EH (cell line): Measurements from ENCODE around the gene AUTS2.
"Not testable (repeated sequence)": the region's sequence is repeated elsewhere in the genome, so short reads cannot be mapped to it uniquely, and the experiment has no call there.

ENCODE experiments used
- DNase-seq: peaks from one replicate; pipeline ENCODE4 v3.0.0-alpha.2; 2015; ENCODE audit warnings: low read depth

Gene AUTS2

DNA sequence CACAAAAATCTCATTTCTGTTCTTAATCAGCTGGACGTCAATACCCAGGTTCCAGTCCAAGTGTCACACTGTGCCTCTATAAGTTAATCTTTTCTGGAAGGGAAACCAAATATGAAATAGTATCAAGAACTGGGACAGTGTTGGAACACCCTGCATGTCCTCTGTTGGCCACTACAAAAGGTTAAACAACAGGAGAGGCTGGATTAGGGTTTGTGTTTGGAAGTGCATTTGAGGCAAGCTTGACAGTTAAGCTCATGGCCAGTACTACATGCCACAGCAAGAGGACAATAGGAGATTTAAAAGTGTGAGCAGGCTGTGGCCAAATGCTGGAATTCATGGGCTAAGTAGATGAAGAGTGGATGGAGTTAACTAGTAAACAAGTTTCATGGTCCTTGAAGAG lies 751.5 kb downstream of the AUTS2 start:
- no peak for DNase-seq

DNA sequence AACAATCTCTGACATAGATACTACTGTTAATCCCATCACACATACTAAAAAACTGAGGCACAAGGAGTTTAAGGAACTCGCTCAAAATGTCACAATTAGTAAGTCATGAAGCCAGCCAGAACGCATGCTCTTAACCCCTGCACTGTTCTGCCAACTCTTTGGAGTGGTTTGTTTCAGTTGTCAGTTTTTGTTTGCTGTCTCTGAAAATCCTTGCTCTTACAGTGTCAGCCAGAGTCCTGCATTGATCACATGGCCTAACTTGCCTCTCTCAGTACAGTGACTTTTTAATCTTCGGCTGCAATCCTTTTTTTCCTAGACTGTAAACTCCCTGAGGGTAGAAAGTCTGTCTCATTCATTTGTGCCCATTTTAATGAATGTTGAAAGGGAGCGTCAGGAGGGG lies 753.8 kb downstream of the AUTS2 start:
- DNase-seq: no peak

DNA sequence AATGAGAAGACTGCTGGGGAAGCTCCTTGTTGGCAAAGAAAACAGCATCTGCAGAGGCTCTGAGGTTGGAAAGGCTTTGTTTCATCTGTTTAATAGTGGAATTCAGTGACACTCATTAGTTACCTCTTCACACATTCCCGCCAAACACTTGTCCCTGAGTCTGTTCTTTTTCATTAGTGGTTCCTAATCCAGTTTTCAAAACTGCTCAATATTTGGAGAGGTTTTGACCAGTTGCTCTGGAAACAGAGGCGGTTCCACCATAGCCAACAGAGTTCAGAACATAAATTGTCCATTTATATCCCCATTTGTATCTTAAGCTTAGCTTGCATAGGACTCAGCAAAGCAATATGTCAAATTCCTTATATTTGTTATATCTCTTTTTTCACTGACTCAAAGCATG lies 754.6 kb downstream of the AUTS2 start:
- DNase-seq: no peak

DNA sequence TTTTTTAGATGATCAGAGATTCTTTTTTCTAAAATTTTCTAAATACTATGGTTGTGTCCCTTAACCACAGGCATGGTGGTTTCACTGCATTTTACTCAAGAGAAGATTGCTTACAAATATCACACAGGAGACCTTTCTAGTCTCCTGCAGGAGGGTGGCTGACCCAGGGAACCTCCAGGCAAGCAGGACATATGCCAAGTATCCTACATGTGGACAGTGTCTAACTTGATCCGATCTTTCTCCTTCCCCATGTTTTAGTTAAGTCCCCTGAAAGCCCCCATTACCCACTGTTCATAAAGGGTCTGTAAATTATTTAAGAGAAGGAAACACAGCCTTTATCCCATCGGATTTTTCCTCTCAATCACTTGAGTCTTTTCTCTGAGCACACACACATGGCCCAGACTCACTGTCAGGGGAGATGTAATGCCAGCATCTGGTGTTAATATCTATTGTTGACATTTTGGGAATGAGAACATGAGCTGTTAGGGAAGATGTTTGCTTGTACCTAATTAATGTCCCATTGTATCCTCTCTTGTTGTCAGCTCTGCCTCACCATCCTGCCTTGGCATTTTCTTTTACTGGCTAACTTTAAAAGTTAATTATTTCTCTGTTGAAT lies 755.2 kb downstream of the AUTS2 start:
- DNase-seq: no peak

DNA sequence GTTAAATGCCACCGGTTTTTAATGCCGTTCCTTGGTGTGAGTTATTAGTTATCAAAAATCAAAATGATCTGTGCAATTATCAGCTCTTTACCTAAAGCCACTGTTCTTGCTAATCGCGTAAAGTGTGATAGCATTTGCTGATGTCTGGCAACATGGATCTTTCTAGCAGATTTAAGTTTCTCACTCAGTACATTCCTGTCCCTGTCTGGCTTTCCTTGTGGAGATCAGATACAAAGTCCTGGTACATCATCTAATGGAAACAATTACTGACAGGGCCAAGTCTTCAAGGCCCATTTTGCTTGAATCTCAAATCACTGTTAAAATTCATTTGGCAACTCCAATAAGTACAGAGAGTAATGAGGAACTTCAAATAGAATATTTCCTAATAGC lies 755.7 kb downstream of the AUTS2 start:
- DNase-seq: no peak

DNA sequence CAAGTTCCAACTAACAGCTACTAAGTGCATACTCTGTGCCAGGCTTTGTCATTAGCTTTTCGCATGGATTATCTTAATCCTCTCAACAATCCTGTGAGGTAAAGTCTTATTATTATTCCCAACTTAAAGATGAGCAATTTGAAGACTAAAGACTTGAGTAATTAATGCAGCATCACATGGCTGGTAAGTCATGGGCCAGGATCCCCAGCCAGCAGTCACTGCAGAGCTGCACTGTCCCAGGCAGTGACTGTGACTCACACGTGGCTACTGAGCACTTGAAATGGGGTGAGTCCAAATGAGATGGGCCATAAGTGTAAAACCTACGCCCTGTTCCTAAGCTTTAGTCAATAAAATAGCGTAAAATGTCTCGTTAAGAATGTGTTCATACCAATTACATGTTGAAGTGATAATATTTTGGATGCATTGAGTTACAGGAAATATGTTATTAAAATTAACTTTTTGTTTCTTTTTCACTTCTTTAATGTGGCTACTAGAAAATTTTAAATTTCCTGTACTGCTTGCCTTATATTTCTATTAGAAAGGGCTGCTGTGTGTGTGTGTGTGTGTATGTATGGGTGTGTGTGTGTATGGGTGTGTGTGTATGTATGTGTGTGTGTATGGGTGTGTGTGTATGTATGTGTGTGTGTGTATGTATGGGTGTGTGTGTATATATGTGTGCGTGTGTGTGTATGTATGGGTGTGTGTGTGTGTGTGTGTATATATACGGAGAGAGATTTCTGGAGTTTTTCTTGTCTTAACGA lies 756.3 kb downstream of the AUTS2 start:
- DNase-seq: no peak

DNA sequence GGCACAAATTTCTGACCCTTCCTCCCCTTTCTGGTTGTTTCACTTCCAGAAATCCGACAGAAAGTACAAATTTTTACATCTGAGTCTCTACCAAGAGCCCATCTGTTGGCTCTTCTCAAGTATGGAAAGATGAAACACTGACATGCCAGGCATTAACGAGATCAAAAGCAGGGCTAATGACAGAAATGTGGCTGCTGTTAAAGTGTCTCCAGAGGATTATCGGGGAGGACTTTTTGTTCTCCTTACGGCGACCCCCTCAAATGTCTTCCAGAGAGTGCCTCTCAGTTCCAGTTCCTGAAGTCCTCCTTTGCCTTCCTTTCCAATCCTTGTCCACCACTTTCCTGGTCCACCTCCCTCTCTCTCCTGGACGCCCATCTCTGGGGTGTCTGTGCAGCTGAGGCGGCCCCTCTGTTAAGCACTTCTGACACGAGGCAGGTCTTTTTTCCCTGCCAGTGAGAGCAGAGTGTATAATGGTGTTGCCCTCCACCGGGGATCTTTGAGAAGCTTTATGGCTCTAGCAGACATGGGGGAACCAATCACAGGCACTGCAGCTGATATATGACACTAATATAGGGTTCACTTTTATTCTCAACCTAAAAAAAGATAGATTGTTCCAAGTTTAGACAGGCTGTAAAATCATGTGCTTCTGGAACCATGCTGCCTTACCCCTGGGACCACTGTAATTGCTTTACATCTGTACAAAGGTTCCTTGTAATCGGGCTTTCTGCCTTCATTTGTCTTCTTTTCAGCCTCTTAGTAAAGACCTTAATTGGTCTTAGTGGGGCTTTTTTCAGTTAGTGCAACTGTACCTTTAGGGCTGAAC lies 757.1 kb downstream of the AUTS2 start:
- no peak for DNase-seq

DNA sequence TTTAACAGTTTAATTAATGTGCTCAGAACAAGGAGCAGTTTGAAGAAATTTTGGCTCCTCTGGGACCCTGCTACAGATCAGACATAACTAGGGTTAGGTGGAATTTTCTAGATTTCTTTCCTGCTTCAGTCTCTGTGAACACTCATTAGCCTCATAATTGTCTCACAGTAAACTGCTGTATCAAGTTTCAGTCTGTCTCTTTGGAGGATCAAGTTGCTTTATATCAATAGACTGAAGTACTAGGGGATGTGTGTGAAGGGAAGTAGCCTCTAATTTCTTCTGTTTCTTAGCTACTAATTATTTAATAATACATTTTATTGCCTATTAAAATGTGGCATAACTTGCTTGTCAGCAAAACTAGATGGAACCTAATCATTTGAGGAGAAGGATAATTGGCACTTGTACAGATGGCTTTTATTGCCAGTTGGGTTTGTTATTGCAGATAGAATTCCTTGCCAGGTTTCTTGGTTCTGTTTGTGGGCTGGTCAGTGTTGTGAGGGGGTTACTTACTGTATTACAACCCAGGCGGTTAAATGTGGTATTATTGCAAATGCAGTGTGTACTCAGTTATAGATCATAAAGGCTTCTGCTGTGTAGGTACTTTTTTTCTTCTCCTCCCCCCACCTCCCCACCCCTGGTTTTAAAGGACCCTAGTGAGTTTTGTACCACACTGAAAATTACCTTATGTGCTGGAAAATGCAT lies 758.0 kb downstream of the AUTS2 start:
- DNase-seq: no peak

DNA sequence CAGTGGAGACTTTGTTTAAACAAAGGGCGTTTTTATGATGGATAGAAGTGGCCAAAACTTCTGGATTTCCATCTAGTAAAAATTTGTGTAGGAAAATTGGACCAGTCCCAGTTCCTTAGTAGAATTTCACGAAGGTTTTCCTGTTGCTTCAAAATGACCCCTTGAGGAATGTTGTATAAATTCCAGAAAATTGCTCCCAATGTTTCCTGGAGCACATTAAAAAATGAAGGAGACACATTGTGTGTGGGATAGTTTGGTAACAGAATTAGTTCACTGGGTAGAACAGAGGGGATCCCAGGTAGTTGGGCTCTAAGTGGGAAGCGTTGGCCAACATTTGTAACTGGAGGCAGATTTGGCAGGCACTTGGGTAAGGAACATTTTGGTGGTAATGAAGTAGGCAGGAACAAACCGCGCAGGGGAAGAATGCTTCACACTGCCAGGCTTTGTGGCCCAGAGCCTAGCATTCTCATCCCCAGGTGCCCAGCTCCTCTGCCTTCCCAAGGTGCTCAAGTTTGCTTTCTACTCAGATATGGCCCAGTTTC lies 758.6 kb downstream of the AUTS2 start:
- DNase-seq: no peak

DNA sequence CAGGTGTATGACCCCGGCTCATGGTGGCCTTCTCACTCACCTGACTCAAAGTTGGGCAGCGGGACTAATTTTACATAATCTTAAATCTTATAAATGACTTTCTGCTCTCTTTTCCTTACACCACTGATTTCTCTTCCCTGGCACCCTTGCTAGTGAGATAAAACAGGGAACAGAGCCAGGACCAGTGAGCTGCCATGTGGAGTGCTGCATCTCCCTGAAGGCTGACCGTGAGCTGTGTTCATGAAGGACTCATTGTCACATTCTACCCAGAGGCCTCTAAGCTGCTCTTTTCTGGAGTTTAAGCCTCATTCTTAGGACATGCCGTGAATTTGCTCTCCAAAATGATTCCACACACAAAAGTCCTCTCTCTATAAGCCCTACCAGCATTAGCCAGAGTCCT lies 762.3 kb downstream of the AUTS2 start:
- DNase-seq: no peak

DNA sequence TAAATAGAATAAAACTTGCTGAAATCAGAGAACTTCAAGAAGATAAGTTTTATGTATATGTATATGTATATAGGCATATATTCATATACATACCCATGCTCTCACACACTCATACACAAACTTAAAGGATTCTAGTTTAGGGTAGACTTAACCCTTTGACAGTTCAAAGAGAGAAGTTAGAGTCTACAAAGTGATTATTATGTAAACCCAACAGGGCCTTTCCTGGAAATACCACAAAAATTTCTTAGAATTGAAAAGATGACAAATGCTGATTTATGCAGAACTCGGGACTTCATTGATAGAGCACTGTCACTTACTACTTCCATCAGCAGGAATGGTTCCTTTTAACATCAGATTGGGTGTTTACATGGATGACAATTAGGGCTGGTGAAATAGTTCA lies 763.5 kb downstream of the AUTS2 start:
- no peak for DNase-seq

DNA sequence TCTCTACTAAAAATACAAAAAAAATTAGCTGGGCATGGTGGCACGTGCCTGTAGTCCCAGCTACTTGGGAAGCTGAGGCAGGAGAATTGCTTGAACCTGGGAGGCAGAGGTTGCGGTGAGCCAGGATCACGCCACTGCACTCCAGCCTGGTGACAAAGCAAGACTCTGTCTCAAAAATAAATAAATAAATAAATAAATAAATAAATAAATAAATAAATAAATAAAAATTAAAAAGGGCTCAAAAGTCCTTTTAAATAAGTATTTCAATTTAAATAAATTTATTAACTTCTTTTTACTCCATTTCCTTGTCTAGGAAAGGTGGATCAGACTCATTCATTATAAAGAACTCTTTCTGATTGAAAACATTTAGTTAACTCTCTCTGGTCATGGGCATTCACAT lies 766.1 kb downstream of the AUTS2 start:
- DNase-seq: not testable (repeated sequence)

DNA sequence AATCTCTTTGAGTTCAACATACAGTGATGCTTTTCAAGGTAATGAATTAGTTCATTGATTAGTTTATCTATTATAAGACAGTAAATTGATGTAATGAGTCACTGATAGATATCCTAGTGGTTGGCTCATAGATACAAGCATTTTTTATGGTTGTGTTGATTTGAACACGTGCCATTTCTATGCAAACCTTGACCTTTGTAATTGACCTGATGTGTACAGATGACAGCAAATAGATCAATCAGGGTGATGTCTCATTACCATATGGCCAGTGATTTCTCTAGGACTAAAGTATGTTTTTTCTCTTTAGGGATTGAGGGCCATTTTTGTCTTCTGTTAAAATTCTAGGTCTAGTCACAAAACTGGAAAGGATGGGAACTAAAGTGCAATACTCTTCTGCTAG lies 773.4 kb downstream of the AUTS2 start:
- DNase-seq: no peak

DNA sequence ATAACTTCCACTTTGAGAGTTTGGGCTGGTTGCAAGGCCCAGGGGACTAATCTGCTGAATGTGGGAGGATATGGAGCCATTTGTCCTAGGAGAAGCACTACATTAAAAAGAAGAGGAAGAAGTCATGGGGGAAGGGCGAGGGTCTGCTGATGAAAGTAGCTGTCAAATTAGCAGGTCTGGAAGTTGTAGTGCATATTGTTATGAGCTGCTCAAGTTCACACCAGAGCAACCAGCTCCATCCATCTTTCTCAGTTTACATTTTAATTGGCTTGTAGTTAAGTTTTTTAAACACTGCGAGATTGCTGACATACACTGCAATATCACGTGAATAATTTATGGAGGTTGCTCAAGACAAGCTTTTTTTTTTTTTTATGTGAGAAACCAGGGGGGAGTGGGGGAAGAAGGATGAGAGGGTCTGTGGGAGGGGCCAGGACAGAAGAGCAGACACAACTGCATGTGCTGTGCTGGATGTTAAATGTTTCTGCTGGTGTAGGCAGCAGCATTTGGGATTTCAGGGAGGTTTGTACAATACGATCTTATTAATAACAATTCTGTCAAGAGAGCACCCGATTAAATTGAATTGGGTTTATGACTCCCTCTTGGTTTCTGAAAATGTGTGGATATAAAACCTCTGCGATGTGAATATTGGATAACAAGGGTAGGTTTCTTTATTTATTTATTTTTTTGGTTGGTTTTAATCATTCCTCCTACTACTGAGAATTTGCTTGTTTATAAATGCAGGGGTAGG lies 774.7 kb downstream of the AUTS2 start:
- no peak for DNase-seq

DNA sequence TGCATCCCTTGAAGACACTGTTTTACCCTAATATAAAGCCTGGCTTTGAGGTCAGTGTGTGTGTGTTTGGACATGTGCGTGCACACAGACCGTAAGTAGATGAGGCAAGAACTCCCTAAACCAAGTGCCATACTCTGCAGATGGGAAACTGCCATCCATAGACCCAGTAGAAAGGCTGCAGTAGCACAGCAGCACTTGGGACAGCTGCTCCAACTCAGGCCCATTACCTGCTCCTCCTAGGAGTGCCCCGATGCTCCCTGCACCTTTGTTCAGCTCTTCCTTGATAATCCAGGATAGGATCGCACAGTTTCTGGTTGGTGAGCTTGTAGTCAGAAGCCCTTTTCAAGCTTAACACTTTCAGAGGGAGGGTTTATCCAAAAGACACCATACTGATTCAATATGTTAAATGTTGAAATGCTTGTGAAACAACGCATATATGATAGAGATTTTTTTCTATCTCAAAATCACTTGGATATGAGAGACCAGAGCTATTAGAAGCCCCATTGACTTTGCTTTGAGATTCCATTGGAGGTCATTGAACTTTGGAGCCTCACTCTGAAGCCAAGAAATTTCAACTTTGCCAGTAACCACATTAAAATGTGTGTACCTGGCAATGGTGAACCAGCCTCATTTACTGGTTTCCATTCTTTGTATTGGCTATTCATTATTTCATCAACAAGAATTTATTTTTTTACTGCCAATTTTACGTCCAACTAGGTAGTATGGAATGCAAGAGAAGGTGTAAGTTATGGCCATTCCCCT lies 776.7 kb downstream of the AUTS2 start:
- no peak for DNase-seq

DNA sequence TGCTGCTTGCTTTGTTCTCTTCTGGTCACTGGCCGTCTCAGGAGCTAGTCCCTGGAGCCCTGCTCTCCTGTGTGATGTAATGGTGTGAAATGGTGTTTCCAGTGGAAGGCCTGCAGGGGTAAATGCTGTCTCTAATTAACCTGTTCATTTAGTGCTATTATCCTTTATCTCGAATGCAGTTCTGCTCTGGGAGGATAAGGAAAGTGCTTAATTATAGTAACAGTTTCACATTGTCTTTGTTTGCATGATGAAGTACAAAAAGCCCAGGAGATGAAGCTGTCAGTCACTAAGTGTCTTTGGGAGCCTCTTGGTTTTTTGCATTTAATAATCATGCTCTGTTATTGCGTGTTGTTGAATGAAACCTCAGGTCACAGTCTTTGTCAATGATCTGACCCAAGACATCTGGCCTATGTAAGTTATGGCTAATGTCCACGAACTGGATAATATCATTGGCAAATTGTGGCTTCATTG lies 778.3 kb downstream of the AUTS2 start:
- no peak for DNase-seq

DNA sequence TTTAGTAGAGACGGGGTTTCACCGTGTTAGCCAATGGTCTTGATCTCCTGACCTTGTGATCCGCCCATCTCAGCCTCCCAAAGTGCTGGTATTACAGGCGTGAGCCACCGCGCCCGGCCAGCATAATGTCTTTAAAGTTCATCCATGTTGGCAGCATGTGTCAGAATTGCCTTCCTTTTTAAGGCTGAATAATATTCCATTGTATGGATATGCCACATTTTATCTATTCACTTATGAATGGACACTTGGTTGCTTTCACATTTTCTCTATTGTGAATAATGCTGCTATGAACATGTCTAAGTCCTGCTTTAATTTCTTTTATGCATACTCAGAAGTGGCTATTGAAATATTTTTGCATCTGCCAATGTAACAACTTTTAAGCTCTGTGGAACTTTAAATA lies 779.7 kb downstream of the AUTS2 start:
- no peak for DNase-seq

DNA sequence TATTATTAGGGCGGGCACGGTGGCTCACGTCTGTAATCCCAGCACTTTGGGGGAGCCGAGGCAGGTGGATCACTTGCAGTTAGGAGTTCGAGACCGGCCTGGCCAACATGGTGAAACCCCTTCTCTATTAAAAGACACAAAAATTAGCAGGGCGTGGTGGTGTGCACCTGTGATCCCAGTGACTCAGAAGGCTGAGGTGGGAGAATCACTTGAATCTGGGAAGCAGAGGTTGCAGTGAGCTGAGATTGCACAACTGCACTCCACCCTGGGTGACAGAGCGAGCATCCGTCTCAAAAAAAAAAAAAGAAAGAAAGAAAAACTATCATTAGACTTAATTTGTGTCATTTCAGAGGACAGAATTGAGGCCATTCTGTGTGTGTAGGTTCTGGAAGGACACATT lies 780.9 kb downstream of the AUTS2 start:
- DNase-seq: no peak

DNA sequence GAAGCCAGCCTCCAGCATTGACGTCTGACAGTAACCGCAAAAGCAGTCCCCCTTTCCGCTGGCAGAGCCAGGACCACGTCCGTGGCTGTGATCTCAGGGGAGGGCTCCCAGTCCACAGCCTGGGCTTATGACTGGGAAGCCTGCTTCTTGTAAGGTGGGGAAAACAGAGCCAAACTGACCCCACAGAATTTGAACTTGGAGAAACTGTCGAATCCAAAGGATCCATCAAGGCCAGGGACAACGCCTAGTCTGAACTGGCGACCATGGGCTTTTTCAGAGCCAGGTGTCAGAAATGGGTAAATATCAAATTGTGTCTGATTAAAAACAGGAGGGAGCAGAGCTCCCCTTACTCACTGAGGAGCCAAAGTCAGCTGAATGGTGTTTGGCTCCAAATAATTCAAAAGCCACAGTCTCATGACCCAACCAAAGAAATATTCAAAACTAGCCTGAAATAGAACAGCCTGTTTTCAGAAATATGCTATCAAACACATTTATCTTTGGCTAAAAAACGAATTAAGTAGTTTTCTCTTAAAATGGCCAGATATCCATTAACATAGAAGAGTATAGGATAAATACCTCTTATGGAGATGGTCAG lies 782.2 kb downstream of the AUTS2 start:
- DNase-seq: no peak

DNA sequence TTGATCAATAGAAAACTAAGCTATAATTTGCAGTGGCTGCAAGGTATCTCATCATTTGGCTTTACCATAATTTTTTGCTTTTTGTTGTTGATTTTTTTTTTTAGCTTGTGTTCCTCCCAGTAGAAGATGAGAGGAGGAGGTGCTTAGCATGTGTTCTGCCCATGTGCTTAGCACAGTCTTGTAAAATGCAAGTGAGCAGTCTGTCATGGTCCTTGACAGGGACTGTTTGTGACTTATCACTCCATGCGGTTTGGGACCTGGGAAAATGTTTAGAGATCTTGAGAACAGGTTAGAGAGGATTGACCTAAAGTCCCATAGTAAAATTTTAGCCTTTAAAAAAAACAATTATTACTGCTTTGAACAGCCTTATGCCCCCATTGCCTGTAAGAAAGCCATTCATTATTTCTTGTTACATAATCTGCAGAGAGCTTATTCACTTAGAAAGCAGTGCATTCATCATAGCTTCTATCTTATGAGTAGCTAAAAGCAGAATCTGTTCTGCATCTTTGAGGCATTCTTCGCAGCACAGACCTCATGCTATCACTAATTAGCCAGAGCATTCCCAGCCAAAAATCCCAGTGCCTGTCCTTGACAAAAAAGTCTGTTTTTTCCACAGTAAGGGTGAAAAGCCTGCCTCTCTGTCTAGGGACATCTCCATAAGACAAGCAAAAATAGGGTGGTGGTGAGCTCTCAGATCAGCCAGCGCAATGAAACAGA lies 784.9 kb downstream of the AUTS2 start:
- DNase-seq: no peak
